Activated effector memory CD4-positive, alpha-beta T cell treated with Interleukin-2 at 50 U/mL for 16 hours (primary cell): Measurements from ENCODE around the gene PAFAH1B2.
"Not testable (repeated sequence)": the region's sequence is repeated elsewhere in the genome, so short reads cannot be mapped to it uniquely, and the experiment has no call there.

ENCODE experiments used
- DNase-seq: peaks from one replicate; pipeline ENCODE4 v3.0.0-alpha.2; 2020

PAFAH1B2 gene

GRCh38 chr11:117206111-117206510, 62.0 kb downstream of the PAFAH1B2 start:
- not testable (repeated sequence) for DNase-seq

DNA sequence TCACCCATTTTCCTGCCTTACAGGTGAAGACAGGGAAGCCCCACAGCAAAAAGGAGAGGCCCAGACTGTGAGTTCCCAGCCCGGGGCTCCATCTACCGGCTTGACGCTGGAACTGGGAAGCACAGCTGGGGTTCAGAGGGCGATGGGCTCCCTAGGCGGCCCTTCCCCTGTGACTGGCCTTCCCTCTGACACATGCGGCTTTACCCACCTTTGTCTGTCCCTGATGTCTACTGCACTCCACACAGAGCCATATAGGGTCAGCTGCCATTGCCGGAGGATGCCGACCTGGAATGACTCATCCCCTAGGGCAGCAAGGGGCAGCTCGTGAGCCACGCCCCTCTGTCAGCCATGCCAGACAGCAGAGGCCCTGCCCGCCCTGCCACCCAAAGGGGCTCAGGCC, 62.8 kb downstream of the PAFAH1B2 start:
- not testable (repeated sequence) for DNase-seq

- not testable (repeated sequence) for DNase-seq
Observed at GRCh38 chr11:117207481-117207880, 63.4 kb downstream of the PAFAH1B2 start.

GRCh38 chr11:117208710-117209109, 64.6 kb downstream of the PAFAH1B2 start:
- DNase-seq, result not testable (repeated sequence)

DNA sequence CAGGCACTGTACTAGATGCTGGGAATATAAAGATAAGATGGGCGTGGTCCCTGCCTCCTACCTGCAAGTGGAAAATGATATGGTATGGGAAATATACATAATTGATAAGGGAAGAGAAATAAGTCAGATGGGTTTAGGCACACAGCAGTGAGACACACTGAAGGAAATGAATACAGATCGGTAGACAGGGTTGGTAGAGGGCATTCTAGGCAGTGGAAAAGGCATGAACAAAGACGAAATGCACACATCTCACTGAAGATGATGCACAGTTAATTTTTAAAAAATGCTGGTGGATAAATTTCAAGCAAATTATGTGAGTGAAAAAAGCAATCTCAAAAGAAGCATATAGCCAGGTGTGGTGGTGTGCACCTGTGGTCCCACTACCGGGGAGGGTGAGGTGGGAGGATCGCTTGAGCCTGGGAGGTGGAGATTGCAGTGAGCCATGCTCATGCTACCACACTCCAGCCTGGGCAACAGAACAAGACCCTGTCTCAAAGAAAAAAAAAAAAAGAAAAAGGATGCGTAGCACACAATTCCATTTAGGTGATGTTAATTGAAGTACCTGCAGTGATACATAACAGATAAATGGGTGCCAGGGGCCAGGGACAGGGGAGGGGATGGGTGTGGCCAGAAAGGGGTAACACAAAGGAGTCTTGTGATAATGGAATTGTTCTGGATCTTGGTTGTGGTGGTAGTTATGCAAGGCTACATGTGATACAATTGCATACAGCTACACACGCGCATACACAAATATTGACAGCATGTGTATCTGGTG, 65.5 kb downstream of the PAFAH1B2 start:
- not testable (repeated sequence) for DNase-seq

- no peak for DNase-seq
Observed at GRCh38 chr11:117210620-117211019, 66.5 kb downstream of the PAFAH1B2 start.

- no peak for DNase-seq
Observed at GRCh38 chr11:117212697-117213355, 68.7 kb downstream of the PAFAH1B2 start.

DNA sequence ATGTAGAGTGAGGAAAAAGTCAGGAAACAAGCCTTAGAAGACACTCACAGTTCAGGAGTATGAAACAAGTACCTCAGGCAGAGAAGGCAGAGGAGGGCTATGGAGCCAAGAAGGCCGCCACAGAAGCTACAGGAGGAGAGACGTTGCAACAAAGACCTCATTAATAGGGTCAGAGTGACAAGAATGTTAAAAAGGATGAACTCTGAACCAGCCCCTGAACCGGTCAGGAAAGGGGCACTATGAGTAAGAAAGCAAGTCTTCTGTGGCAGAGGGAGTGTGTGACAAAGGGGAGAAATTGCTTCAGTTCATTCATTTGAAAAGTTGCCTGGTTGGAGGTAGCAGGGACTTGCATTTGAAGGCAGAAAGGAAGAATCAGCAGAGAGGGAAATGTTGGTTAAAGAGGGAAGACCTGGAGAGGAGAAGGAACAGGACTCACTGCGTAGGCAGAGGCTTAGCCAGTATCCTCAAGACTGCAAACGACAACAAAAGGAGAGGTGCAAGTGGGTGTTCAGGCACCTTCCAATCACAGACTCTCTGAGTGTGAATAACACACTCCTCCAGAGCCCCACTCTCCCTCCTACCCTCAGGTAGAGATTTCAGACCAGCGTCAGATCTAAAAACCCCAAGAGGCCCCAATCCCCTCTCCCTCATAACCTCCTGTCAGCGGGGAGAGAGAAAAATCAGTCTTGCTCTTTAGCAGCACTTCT, 70.5 kb downstream of the PAFAH1B2 start:
- DNase-seq, result no peak

- no peak for DNase-seq
Observed at GRCh38 chr11:117217141-117218084, 73.3 kb downstream of the PAFAH1B2 start.

DNA sequence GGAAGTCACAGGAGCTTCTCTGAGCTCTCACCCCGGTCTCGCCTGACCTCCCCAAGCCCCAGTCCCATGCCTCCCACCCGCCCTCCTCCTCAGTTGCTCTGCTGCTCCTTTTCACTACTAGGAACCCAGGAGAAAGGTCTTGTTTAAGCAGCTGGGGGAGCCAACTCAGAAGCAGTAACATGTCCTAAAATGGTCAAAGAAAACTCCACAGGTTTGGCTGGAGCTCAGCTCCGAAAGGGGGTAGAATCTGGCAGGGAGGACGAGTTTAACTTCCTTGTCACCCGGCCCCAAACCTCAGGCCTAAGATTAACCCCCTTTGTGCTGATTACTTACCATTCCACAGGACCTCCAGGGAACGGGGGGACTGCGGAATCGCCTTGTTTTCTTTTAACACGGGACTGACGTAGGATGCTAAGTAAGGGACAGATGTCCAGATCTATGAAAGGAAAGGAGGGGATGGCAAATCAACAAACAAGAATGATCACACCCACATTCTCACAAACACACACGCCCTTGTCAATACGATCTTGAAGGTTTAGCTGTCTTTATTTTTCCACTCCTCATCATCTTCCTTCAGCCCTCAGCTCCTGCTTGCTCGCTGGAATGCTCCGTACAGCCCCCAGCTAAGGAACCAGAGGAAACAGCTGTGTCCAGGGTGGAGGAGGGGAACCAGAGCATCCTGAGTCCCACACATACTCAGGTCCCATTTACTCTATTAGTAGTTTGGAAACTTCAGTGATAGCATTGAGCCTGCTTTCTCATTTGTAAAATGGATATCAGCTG, 74.2 kb downstream of the PAFAH1B2 start:
- DNase-seq, result no peak

- no peak for DNase-seq
Observed at GRCh38 chr11:117219001-117219400, 74.9 kb downstream of the PAFAH1B2 start.

GRCh38 chr11:117219455-117219854, 75.4 kb downstream of the PAFAH1B2 start:
- DNase-seq, result no peak

DNA sequence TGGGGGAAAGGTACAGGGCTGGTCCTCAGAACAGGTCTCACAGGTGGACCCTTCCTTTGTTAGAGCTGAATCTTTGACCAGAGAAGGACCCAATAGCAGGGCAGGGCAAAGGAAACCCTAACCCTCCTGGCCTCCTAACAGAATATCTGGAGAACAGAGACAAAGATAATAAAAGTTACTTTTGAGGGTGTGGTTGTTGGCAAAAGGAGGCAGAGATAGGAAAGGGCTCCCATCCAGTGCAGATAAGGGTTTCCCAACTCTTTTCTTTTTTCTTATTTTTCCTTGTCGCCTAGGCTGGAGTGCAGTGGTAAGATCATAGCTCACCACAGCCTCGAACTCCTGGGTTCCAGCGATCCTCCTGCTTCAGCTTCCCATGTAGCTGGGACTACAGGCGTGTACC, 75.9 kb downstream of the PAFAH1B2 start:
- DNase-seq, result no peak

DNA sequence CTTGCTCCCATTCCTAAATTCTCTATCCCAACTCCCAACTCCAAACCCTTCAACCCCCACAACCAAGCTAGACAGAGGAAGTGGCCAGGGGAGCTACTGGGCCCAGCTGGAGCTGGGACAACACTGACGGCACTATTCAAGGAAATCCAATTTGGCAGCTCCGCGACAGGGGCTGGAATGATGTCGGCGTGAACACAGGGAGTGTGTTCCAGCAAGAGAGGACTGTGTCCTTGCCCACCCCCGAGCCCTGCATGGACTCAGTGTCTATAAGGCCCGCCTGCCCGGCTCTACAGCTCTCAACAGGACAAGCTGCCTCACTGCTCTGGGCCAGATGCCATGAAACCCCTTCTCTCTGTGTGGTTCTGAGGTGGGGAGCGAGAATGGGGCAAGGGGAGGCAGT, 76.5 kb downstream of the PAFAH1B2 start:
- DNase-seq, result no peak

DNA sequence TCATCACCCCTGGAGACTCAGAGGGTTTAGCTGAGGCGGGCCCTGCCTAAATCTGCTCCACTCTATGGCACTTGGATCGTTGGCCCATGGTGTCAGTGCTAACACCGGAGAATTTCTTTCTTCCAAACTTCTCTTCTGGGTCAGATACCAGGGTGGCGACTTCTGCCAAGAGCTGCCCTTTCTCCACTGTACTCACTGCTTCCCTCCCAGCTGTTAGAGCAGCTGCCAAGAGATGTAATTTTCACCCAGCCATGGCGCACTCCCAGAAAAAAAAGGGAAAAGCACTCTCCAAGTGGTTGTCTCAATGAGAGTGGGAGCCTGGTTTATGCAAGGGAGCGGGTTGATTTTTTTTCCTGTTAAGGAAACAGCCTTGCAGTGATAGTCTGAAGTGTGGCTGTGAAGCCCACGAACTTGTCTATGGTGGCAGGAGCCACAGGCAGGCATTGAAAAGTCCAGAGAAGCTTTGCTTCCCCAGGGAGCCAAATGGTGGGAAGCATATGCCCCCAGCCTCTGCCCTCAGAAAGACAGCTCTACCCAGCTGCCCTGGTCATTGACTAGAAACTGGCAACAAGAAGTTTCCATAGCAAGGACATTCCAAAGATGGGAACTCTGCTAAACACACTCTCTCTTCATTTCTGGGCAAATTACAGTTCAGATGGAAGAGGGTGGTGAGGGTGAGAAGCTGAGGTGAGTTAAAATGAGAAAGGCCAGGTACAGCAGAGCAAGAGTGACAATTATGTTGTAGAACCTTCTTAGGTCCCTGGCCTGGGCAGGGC, 77.1 kb downstream of the PAFAH1B2 start:
- DNase-seq, result no peak

DNA sequence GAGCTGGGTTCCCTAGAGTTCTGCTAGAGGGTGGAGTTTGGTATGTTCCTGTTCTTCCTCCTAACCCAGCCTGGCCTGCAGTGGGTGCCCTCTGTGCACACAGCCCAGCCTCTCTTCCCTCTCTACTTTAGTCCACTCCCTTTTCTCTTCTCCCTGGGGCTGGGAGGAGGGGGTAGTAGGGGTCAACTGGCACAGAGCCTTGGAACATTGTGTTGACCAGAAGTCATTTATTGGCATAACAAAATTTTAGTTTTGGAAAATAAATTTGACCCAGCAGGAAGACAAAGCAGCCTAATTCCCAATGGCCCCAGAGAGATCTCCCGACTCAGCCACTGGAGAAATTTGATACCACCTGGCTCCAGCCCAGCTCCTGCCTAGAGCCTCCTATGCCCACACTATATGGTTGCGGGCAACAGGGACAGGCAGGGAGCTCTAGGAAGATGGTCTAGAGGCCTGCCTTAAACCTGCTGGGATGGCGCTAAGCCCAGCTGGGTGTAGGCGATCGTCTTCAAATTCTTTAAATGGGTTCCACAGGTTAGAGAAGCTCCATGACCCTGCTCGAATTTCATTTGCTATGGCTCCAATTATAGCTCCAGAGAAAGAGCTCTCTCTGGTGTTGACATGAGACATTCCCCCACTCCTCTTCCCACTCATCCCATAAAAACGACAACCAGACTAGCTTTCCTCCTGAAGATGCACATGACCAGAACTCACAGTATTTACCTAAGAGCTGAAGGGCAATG, 77.9 kb downstream of the PAFAH1B2 start:
- no peak for DNase-seq

GRCh38 chr11:117222991-117223740, 79.1 kb downstream of the PAFAH1B2 start:
- no peak for DNase-seq

DNA sequence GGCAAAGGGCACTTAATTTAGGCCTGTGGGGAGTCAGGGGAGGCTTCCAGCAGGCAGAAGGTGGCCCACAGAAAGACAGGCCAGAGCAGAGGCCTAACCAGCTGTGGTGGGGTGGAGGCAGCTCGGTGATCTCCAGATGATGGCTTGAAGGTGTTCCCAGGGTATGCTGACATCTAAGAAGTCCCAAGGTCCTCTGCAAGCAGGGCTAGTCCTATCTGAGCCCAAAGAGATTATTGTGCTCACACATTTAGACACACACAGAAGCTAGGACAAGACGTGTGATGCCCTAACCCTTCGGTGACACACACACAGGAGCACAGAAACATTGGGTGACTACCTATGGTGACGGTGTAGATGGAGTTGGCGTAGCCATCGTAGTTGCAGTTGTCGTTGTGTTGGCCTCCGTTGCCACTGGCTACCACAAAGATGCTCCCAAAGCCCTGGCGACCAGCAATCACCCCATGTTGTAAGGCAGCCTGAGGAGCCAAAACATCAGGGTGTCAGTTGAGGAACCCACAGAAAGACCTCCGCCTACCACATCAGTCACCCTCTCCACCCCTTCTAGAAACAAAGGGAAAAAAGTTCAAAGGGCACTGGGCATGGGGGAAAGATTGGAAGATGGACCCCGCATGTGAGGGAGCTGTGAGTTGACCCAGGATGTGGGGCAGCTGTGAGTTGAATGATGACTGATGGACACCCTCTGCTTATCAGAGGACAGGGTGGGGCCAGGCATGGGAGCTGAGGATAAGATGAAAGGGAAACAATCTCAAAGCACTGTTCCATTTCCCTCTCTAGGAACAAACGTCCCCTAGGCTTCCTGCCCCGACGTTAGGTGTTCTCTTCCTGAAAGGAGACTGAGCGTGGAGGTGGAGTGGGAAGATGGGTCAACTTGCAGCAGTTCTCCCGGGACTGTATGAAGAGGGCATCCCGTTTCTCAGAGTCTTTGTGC, 79.9 kb downstream of the PAFAH1B2 start:
- no peak for DNase-seq
